Tibial nerve (tissue), 4 donors: ENCODE data around the gene SHROOM3.

Experiments
- EP300 ChIP-seq, 2 donors: sonication (generic); formaldehyde crosslinking; IDR thresholded peaks; one replicate each; pipeline ENCODE4 v1.6.1; 2017; ENCODE audit warnings: antibody characterized with exemption in 2 of 2, mild to moderate bottlenecking in 1 of 2
- POLR2A ChIP-seq, 2 donors: fragments of 450-650 bp; IDR thresholded peaks; one replicate each; pipeline ENCODE4 v1.6.1; 2017; ENCODE audit warnings: antibody characterized with exemption in 2 of 2, mild to moderate bottlenecking in 2 of 2, moderate library complexity in 2 of 2
- TF ChIP-seq, protein P1 (sequence below), 5 experiments: fragments of 200-600 bp in 3 of 5; fragments of 450-650 bp in 2 of 5; sonication (generic) in 3 of 5; IDR thresholded peaks; one replicate each; pipeline ENCODE4 v1.5.1; 2016 to 2019; ENCODE audit warnings: antibody characterized with exemption in 5 of 5, mild to moderate bottlenecking in 3 of 5, moderate library complexity in 2 of 5

DNA sequence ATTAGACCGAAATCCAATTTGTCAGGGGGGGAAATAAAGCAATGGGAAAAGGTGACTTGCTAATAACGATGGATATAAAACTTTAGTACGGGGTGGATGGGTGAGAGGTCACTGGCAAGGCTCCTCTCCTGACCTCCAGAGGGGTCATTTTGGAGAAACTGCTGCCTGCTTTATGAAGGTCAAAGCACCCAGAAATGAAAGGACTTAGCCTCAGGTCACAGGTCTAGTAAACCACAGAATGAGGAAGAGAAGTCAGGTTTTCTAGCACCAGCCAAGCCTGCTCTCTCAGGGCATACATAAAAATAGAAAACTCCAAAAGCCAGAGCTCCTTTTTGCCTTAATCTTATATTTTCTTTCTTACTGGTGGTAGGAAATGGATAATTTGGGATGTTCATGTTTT, 134.2 kb downstream of the SHROOM3 start:
- TF ChIP-seq, protein P1, sequence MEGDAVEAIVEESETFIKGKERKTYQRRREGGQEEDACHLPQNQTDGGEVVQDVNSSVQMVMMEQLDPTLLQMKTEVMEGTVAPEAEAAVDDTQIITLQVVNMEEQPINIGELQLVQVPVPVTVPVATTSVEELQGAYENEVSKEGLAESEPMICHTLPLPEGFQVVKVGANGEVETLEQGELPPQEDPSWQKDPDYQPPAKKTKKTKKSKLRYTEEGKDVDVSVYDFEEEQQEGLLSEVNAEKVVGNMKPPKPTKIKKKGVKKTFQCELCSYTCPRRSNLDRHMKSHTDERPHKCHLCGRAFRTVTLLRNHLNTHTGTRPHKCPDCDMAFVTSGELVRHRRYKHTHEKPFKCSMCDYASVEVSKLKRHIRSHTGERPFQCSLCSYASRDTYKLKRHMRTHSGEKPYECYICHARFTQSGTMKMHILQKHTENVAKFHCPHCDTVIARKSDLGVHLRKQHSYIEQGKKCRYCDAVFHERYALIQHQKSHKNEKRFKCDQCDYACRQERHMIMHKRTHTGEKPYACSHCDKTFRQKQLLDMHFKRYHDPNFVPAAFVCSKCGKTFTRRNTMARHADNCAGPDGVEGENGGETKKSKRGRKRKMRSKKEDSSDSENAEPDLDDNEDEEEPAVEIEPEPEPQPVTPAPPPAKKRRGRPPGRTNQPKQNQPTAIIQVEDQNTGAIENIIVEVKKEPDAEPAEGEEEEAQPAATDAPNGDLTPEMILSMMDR (IDR thresholded peaks at IDR 0.05), result no peak
- no peak for TF ChIP-seq EP300 (IDR thresholded peaks at IDR 0.05)
- TF ChIP-seq POLR2A (IDR thresholded peaks at IDR 0.05), result no peak
